ELF-1 (cell line): ENCODE measurements around the gene ZFAND3.

Experiments used
- DNase-seq: peaks from one replicate; pipeline ENCODE4 v3.0.0-alpha.2; 2016; ENCODE audit warnings: low read depth, low spot score

ZFAND3 gene

DNA sequence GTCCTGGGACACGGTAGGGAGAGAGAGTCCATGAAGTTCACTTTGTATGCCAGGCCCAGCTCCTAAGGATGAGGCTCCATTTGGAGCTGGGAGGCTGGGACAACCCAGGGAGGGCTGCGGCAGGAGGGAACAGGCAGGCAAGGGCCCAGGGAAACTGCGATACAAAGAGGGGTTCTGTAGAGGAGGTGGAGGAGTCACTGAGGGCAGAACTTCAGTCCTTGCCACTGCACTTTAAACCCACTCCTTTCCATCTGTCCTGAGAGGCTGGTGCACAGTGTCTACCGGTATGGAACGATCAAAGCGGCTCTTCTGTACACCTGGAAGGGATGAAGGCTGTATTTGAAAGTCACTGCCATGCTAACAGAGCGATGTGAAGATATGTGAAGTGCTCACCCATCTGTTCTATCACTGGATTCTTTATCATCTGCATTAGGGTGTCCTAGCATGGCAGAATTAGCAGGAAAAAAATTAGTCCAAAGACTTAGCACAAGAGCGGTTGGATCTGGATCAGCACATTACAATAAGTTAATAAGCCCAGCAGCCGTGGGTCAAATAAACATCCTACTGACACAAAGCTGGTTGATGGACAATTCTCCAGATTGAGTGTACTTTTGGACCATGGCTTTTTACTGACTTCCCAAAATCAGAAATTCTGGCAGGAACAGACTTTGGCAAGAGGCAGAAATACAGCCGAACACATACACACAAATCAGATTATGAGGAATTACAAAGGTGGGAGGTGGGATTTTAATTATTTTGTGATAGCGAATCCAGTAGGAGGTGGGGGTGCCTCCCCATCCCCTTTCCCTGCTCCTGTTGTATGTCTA lies 20.9 kb upstream of the ZFAND3 start:
- no peak for DNase-seq

DNA sequence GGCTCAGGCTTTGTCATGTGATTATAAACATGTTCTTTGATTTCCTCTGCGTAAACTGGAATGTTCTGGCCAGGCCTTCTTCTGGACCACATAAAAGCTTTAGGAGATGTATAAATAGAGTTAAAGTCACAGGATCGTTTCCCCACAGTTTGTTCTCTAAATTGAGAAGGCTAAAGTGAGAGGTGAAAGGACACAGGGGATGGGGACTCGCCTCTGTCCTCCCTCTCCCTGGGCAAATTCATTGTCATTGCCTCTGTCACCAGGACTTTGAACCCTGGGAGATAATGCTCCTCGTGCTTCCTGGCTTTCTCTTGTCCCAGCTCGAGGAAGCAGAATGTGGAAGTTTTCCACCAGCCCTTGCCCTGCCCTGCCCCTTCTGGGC lies 20.3 kb upstream of the ZFAND3 start:
- DNase-seq: no peak

DNA sequence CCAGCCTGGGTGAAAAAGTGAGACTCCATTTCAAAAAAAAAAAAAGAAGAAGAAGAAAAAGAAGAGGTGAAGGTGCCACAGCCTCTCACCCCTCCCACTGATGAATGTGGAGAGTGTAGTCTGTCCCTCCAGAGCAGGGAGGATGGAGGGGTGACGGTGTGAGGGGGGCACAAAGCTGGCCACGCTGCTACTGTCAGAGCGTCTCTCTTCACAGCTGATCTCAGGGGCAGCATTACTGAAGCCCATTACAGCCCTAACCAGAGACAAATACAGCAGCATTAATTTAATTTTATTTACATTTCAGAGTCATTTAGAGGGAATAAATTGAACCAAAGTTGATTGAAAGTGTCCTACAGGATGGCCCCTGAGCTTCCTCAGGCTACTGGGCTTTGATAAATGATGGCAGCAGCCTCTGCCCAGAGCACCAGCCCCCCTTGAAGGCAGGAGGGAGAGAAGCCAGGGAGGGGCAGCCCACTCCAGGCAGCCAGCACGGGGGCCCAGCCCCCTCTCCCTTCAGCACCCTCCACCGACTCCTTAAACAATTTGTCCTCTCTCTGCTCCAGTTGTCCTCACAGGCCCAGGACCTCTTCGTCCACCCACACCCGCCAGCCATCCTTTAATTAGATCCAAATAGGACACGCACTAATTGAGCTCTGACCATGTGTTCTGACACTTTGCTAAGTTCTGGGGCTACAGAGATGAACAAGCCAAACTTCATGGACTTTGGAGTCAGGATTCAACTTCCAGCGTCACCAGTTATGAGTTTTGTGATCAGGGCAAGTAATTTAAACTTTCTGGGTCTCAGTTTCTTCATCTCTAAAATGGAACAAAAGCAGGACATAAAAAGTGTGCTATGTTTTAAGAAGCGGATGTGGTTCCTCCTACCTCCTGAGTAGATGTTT lies 18.6 kb upstream of the ZFAND3 start:
- no peak for DNase-seq

DNA sequence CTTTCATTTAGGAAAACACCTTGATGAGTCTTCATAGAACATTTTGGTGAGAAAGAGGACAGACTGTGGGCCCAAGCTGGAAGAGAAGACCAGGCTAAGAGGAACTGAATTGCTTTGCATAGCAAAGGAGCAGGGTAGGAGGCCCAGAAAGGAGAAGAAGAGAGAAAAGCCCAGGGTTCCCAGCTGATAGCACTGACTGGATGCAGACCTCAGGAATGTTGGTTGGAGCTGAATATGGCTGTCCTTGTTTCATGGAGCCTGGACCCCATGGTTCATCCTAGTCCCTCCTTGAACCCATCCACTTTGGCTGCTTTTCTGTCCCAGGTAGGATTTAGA lies 18.0 kb upstream of the ZFAND3 start:
- DNase-seq: no peak

DNA sequence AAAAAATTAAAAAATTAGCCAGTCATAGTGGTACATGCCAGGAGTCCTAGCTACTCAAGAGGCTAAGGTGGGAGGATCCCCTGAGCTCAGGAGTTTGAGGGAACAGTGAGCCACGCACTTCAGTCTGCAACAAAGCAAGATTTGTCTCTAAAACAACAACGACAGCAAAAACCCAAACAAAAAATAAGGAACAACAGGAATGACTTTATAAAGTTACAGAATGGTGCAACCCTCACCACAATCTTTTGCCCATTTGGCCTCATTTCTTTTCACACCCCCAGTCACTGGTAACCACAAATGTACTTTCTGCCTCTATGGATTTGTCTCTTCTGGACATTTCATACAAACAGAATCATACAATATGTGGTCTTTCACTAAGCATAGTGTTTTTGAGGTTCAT lies 16.7 kb upstream of the ZFAND3 start:
- DNase-seq: no peak

DNA sequence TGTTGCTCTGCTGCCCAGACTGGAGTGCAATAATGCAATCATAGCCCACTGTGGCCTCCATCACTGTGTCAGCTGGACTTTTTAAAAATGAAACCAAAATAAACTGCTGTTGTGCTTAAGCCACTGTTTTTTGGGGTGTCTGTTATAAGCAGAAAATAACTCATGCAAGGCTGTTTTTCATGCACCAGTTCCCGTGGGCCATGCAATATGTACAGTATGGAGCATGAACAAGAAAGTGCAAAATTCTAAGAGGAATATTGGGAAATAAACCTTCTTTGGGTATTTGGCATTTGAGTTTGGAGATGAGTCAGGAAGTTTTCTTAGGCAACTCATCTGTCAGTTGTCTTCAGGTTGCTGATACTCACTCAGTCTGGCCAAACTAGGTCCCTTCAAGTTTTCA lies 14.9 kb upstream of the ZFAND3 start:
- no peak for DNase-seq

DNA sequence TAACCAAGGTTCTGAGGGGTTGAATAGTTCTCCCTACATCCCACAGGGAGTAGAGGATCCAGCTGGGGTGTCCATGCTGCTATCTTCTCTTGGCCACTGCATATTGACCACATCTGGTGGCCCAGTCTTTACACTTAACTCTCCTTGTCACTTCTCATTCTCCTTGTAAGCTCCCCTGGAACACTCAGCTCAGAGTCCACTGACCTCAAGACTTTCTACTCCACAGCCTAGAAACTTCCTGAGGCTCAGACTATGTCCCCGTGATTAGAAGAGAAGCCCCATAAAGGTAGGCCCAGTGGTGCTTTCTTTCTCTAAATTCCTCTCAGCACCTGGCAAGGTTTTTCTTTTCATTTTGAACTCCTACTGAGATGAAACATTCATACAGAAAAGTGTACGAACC lies 13.3 kb upstream of the ZFAND3 start:
- no peak for DNase-seq

DNA sequence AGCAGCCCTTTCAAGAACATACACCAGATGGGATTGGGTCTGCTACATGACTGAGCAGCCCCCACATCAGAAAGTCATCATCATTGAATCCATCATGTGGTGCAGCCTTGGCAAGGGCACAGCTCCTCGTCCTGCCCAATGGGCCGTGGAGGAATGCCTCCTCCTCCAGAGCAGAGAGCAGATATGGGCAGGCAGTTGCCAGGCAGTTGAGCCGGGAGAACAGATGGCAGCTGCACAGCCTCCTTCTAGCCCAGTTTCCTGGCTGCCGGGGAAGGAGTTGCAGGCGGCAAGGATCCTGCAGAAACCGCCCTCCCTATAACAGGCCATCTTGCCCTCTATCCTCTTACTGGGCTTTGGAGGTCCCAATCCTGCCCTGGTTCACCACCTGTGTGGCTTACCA lies 11.9 kb upstream of the ZFAND3 start:
- DNase-seq: peak; percentile 43

DNA sequence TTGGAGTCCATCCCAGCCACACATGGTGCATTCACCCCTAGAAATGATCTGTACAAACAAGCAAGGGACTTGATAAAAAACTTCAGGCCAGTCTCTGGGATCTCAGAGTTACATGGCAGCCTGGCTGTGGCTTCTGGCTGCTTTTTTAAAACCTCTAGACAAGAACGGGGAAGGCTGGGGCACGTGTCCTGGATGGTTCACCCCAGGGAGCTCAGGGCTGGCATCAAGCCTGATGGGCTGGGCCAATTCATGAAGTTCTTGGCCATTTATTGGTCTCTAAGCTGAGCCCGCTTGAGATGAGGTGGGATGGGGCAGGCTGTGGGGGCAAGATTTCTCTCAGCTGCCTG lies 10.4 kb upstream of the ZFAND3 start:
- DNase-seq: no peak

DNA sequence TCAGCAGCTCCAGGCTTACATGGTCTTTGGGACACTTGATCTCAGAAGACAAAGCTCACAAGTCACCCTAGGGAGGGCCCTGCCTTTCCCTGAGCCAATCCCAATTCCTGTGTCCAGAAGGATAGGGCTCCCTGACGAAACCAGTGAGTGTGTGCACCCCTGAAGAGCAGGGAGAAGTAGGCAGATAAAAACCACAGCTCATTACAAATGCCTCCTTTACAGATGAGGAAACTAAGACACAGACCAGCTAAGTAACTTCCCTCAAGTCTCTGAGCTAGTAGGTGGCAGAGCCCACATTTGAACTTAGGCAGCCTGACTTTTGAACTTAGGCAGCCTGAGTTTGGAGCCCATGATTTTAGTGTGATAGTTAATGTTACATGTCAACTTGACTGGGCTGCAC lies 6.7 kb upstream of the ZFAND3 start:
- no peak for DNase-seq

DNA sequence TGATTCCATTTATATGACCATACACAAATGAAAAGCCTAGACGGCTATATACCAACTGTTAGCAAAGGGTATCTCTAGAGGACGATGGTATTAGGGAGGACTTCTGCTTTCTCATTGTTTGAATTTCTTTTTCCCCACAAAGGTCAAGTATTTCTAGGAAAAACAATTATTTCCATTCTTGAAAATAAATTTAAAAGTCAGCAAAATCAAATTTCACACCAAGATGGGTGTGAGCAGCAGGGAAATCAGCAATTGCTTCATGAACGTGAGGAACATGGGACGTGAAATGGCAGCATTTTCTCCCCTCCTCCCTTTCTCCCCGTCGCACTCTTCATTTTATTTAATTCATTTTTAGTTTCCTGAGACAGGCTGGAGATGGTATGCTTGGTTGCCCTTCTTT lies 5.2 kb upstream of the ZFAND3 start:
- DNase-seq: no peak

DNA sequence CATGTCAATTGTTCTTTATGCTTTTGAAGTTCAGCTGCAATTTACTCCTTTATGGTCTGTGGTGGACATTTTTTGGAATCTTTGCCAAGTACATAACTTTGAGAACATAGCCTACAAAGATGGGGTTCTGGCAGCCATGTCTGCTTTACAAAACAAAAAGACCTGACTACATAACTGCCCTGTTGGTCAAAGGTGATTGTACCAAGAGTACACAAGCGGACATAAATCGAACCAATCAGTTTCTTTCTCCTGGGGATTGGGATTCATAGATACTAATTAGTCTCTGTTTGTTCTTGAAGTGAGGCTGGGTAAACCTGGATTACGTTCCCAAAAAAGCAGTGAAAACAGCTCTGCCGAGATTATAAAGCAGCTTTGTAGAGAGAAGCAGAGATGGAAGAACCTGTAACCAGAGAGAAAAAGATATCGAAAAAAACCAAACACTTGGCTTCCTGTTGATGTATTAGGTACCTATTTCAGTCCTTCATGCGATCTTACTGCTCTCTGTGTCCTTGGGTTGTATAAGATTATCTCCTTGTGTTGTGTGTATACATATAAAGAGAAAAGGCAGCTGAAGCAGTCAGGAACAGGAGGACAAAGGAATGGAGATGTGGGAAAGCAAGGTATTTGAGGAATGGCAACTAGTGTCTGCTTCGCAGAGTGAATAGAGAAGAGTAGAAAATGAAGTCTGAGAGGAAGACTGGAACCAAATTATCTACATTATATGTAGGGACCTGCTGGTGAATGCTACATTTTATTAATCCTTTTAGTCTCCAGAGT lies 2.7 kb upstream of the ZFAND3 start:
- no peak for DNase-seq

DNA sequence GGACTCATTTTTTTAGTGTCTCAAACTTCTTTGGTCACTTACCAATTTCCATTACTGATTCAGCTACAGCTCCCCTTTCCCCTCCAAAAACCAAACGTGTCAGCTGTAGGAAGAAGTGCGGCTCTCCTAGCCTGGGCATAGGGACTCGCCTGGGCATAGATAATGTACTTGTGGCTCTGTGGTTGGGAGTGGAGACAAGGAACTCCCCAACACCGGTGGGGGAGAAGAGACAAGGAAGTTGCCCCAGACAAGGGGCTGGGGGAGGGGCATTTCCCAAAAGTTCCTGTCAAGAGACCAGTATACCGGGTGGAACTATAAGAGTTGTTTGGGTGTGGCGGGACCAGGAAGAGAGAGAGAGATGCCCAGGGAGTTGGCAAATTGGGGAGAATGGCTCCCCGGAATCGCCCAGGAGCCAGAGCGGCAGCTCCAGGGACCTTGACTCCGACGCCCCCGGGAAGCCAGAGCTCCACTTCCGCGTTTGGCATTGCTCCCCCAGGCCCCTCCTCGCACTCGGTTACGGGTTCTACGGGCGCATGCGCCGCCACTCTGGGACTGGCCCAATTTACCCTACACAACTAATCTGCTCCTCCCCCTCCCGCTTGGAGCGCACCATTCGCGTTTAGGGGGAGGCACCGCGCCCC lies 871 bp upstream of the ZFAND3 start:
- DNase-seq: peak; percentile 98

DNA sequence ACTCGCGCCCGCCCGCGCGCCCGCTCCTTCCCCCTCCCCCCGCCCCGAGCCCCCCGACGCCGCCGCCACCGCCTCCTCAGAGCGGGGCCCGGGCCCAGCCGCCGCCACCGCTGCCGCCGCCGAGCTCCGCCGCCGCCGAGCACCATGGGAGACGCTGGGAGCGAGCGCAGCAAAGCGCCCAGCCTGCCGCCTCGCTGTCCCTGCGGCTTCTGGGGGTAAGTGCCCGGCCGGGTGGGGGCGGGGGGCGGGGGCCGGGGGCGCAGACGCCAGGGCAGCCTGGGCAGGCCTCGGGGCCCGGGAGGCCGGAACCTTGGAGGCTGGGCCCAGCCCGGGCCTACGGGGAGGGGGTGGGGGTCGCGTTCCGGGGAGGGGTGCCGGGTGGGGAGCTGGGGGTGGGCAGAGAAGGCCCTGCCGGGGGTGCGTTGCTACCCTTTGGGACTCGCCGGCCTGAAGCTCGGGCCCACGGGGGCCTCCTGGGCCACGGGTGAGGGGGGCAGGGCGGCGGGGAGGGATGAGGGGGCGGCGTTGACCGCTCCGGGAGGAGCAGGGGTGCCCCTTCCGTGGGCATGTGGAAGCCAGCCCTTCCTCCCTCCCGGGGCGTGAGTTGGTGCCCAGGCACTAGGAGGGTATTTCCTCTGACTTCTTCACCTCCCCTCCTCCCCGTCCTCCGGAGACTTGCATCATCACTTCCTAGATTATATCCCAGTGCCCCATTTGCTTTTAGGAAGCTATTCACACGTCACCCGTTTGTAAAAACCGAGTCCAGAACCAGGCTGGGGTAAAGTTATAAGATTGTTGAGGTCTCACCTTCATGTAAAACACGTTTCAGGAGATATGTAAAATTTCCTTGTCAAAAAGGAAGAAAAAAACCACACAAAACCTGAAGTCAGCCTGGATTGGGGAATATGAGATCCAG lies 533 bp downstream of the ZFAND3 start:
- DNase-seq: peak; percentile 17

DNA sequence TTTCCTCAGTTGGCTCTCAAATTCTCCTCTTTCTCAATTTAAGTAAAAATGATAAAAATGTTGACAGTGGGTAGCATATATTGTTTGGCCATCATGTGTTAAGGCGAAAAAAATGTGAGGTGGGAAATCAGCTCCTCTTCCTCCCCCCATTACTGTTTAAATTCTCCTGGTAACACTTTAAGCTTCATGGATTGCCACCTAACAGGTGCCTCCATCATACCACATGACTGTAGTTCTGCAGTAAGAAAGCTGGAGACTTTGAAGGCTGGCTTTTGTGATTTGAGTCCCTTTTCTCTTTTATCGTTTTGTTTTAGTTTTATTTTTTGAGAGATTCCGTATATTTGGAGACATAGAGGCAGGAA lies 1.2 kb downstream of the ZFAND3 start:
- DNase-seq: no peak

DNA sequence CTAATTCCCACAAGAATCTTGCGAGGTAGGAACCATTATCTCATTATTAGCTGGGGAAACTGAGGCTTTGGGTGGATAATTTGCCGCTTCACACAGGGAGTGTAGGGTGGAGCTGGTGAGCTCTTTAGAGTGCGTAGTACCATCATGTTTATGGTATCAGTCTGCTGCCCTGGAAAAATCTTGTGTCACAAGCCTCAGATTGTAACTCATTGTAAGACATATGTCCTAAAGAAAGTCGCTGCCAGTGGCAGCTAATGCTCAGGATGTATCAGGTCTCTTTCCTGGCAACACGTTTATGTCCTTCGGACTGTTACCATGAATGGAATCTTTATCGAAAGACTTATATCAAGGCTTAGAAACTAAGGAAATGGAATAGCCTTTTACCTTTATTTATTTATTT lies 1.9 kb downstream of the ZFAND3 start:
- no peak for DNase-seq

DNA sequence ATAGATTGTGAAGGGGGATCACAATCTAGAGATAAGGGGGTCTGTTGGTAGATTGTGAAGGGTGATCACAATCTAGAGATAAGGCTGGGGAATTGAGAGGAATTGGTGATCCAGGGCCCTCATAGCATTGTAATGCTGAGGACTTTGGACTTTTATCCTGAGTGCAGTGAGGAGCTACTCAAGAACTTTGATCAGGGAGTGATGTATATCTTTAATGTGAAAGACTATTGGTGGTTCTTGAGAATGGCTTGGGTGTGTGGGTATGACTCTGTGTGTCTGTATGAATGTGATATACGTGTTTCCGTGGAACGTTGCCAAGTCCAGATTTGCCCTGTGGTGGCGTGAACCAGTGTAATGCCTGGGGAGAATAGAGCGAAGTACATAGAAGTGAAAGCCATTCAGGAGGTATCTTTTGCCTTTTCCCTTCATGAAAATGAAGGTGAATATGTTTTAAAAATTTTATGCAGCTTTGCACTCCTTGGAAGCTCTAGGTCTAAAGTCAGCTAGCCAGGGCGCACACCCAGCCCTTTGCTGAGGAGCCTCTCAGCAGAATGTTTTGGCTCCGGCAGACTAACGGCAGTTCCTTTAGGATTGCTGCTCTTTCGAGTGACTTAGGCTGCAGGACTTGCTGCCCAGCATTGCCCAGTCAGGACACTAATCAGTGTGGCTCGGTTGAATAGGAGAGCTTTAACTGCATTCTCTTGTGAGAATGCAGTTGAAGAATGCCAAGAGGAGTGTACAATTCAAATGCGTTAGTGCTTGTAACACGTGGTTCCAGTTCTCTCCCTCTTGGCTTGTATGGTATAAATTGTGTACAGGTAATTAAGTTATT lies 3.5 kb downstream of the ZFAND3 start:
- DNase-seq: peak; percentile 54

DNA sequence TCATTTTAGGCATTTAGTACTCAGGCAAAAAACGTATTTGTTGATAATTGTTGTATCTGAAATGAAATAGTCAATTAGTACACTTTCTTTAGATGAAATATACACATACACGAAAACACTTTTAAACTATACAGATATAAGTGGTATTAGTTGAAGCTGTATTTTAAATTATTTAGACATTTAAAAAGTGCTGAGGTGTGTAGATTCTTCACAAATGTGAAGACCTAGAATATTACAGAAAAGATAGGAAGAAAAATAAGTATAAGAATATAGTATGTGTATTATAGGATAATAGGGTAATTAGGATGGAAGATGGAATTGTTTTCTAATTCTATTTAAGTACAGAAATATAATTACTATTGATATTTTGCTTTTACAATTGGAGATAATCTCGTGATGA lies 4.6 kb downstream of the ZFAND3 start:
- no peak for DNase-seq

DNA sequence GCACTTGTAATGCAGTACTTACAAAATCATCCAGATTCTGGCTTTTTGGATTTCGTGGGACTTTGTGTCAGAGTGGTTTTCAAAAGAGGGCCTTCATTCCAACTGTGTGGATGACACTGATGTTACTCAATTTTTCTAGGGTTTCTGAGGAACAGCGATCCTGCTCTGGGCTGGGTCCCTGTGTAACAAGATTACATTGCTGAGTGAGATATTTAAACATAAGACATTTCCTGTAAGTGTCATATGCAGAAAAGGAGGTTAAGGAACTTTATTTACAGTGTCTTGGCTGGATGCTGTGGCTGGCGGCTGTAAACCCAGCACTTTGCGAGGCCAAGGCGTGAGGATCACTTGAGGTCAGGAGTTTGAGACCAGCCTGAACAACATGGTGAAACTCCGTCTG lies 6.7 kb downstream of the ZFAND3 start:
- no peak for DNase-seq

DNA sequence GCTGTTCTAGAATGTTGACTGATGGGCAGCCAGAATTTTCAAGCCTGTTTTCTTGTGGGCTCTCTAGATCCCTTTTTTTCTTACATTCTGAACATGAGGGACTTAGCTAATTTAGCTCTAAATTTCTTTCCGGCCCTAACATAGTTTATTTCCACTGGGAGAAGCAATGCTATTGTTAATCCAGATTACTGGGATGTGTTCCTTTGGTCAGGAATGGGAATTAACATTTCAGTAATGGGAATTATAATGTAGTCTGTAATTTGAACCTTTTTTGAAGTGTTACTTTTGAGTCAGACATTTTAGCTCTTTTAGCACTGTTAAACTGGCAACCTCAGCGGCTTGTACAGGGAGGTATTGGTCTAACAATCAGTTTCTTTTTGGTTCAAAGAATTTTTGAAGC lies 7.5 kb downstream of the ZFAND3 start:
- no peak for DNase-seq
